RWPE2 (cell line): Measurements from ENCODE around the gene ZNF423.

Experiments used
- ATAC-seq: fragments of 200-7000 bp; cut with Tn5 transposase; 3 replicates; pipeline ENCODE4 v1.9.1; 2021; ENCODE audit warnings: low read depth
- DNase-seq: peaks from one replicate; pipeline ENCODE4 v3.0.0-alpha.2; 2020; ENCODE audit warnings: low spot score
- H3K27ac ChIP-seq: fragments of 450-650 bp; 2 replicates; pipeline ENCODE4 v1.5.1; 2017; ENCODE audit warnings: mild to moderate bottlenecking; ENCODE audit not compliant: poor library complexity, severe bottlenecking
- H3K27me3 ChIP-seq: fragments of 250-450 bp; sonication (Bioruptor Pico); 2 replicates; pipeline ENCODE4 v1.5.1; 2021; ENCODE audit warnings: mild to moderate bottlenecking, moderate library complexity; ENCODE audit not compliant: insufficient read depth, poor library complexity, severe bottlenecking
- H3K36me3 ChIP-seq: fragments of 250-450 bp; sonication (Bioruptor Pico); 2 replicates; pipeline ENCODE4 v1.5.1; 2020; ENCODE audit warnings: low read depth, mild to moderate bottlenecking, moderate library complexity
- H3K4me1 ChIP-seq: fragments of 250-450 bp; sonication (Bioruptor Pico); 2 replicates; pipeline ENCODE4 v1.5.1; 2021; ENCODE audit warnings: mild to moderate bottlenecking, moderate library complexity; ENCODE audit not compliant: insufficient read depth, poor library complexity, severe bottlenecking
- H3K4me3 ChIP-seq: fragments of 250-450 bp; sonication (Bioruptor Pico); 2 replicates; pipeline ENCODE4 v1.5.1; 2021; ENCODE audit warnings: mild to moderate bottlenecking, moderate library complexity; ENCODE audit not compliant: severe bottlenecking
- H3K9me3 ChIP-seq: fragments of 250-450 bp; sonication (Bioruptor Pico); 2 replicates; pipeline ENCODE4 v1.5.1; 2021; ENCODE audit warnings: mild to moderate bottlenecking, moderate library complexity; ENCODE audit not compliant: severe bottlenecking
- CTCF ChIP-seq: fragments of 450-650 bp; IDR thresholded peaks from one replicate; pipeline ENCODE4 v1.5.1; 2017; ENCODE audit warnings: mild to moderate bottlenecking, moderate library complexity; ENCODE audit not compliant: poor library complexity, severe bottlenecking

ZNF423 gene

GRCh38 chr16:49483251-49483650, 372.7 kb downstream of the ZNF423 start:
- peaks cover 16% of the 10 kb centered on the region for H3K27me3 ChIP-seq
- TF ChIP-seq CTCF, result no peak
- H3K27ac ChIP-seq, result no peak overlapping the region
- no peaks in the 10 kb centered on the region for H3K36me3 ChIP-seq
- DNase-seq, result peak; percentile 29
- no peaks in the 10 kb centered on the region for H3K4me1 ChIP-seq
- no peak for ATAC-seq
- no peaks in the 10 kb centered on the region for H3K9me3 ChIP-seq
- no peak overlapping the region for H3K4me3 ChIP-seq

GRCh38 chr16:49482690-49483089, 373.2 kb downstream of the ZNF423 start:
- no peak for TF ChIP-seq CTCF
- H3K27me3 ChIP-seq, result peaks cover 16% of the 10 kb centered on the region
- ATAC-seq, result no peak
- H3K9me3 ChIP-seq, result no peaks in the 10 kb centered on the region
- no peak overlapping the region for H3K4me3 ChIP-seq
- no peaks in the 10 kb centered on the region for H3K36me3 ChIP-seq
- no peak overlapping the region for H3K27ac ChIP-seq
- DNase-seq, result peak; percentile 21
- H3K4me1 ChIP-seq, result no peaks in the 10 kb centered on the region

DNA sequence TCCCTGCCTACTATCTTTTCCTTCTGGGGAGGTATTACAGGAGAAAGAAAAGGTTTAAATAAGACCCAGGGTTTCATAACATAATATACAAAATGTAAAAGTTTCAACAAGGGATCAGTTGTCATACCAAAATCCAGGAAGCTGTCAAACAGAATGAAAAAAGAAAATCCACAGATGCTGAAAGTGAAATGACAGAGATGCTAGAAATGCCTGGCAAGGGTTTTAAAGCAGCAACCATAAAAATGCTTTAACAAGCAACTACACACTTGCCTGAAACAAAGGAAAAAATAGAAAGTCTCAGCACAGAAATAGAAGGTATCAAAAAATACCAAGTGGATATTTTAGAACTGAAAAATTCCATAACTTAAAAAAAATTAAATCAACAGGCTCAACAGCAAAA, 377.3 kb downstream of the ZNF423 start:
- no peak for TF ChIP-seq CTCF
- no peak for DNase-seq
- H3K4me1 ChIP-seq, result no peaks in the 10 kb centered on the region
- no peak overlapping the region for H3K27ac ChIP-seq
- ATAC-seq, result no peak
- H3K36me3 ChIP-seq, result no peaks in the 10 kb centered on the region
- no peak overlapping the region for H3K4me3 ChIP-seq
- no peaks in the 10 kb centered on the region for H3K9me3 ChIP-seq
- peaks cover 16% of the 10 kb centered on the region for H3K27me3 ChIP-seq

GRCh38 chr16:49478107-49478506, 377.8 kb downstream of the ZNF423 start:
- TF ChIP-seq CTCF, result no peak
- H3K36me3 ChIP-seq, result no peaks in the 10 kb centered on the region
- peak; percentile 20 for DNase-seq
- H3K4me3 ChIP-seq, result no peak overlapping the region
- peaks cover 16% of the 10 kb centered on the region for H3K27me3 ChIP-seq
- no peak overlapping the region for H3K27ac ChIP-seq
- ATAC-seq, result no peak
- no peaks in the 10 kb centered on the region for H3K4me1 ChIP-seq
- H3K9me3 ChIP-seq, result no peaks in the 10 kb centered on the region

DNA sequence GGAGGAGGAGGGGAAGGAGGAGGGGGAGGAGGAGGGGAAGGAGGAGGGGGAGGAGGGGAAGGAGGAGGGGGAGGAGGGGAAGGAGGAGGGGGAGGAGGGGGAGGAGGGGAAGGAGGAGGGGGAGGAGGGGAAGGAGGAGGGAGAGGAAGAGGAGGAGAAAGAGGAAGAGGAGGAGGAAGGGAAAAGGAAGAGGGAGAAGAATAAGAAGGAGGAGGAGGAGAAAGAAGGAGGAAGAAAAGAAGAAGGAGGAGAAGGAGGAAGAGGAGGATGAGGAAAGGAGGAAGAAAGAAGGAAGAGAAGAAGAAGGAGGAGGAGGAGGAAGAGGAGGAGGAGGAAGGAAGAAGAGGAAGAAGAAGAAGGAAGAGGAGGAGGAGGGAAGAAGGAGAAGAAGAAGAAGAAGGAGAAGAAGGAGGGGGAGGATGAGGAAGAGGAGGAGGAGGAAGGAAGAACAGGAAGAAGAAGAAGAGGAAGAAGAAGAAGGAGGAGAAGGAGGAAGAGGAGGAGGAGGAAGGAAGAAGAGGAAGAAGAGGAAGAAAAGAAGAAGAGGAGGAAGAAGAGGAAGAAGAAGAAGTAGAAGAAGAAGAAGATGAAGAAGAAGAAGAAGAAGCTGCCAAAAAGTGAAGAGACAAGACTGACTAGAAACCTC, 378.5 kb downstream of the ZNF423 start:
- TF ChIP-seq CTCF, result no peak
- no peaks in the 10 kb centered on the region for H3K9me3 ChIP-seq
- DNase-seq, result no peak
- H3K27me3 ChIP-seq, result peaks cover 11% of the 10 kb centered on the region
- H3K27ac ChIP-seq, result no peak overlapping the region
- H3K4me1 ChIP-seq, result no peaks in the 10 kb centered on the region
- no peak overlapping the region for H3K4me3 ChIP-seq
- no peak for ATAC-seq
- H3K36me3 ChIP-seq, result no peaks in the 10 kb centered on the region
